Common myeloid progenitor, CD34-positive (primary cell): ENCODE results near the gene MET.
"Not testable (repeated sequence)": the region's sequence is repeated elsewhere in the genome, so short reads cannot be mapped to it uniquely, and the experiment has no call there.

Experiments
- CTCF ChIA-PET: fragments of 350-600 bp; sonication (Branson Sonifier 250); formaldehyde crosslinking; loops from one replicate; lab custom pipeline; 2021; ENCODE audit warnings: antibody characterized with exemption; lab: Charles Lee
- POLR2A ChIA-PET: fragments of 350-600 bp; sonication (Branson Sonifier 250); formaldehyde crosslinking; loops from one replicate; lab custom pipeline; 2021; ENCODE audit warnings: antibody characterized with exemption; lab: Charles Lee
- DNase-seq, 3 donors: peaks; one replicate each; pipeline versions ENCODE4 v3.0.0 to v3.0.0-alpha.2; 2013
- H3K27ac ChIP-seq, 2 experiments: 1 replicate in 1 of 2; 2 replicates in 1 of 2; pipeline ENCODE4 v1.7.0; 2013; ENCODE audit warnings: inconsistent platforms in 2 of 2, low read length in 2 of 2, mild to moderate bottlenecking in 2 of 2, low read depth in 1 of 2, moderate library complexity in 1 of 2; ENCODE audit not compliant: severe bottlenecking in 2 of 2, insufficient read depth in 1 of 2, poor library complexity in 1 of 2
- H3K27me3 ChIP-seq, 5 experiments: replicated peaks in 2 of 5; 1 replicate in 3 of 5; 2 replicates in 2 of 5; pipeline versions ENCODE4 v1.6.1 to v1.7.0; 2013; ENCODE audit warnings: low read length in 4 of 5, mild to moderate bottlenecking in 2 of 5, moderate library complexity in 2 of 5, inconsistent platforms in 1 of 5; ENCODE audit not compliant: insufficient read depth in 5 of 5, control insufficient read depth in 4 of 5
- H3K36me3 ChIP-seq, 4 experiments: 1 replicate in 2 of 4; 2 replicates in 2 of 4; pipeline versions ENCODE4 v1.6.1 to v1.7.0; 2013; ENCODE audit warnings: low read length in 3 of 4, control low read depth in 1 of 4, mild to moderate bottlenecking in 1 of 4; ENCODE audit not compliant: control insufficient read depth in 4 of 4, insufficient read depth in 4 of 4
- H3K4me1 ChIP-seq, 4 experiments: 1 replicate in 3 of 4; 2 replicates in 1 of 4; pipeline versions ENCODE4 v1.6.1 to v1.7.1; 2013; ENCODE audit warnings: low read length in 3 of 4, mild to moderate bottlenecking in 3 of 4, control low read depth in 1 of 4, inconsistent platforms in 1 of 4, moderate library complexity in 1 of 4; ENCODE audit not compliant: control insufficient read depth in 4 of 4, insufficient read depth in 4 of 4; ENCODE audit errors: control extremely low read depth in 1 of 4
- H3K4me3 ChIP-seq, 7 experiments: 1 replicate in 4 of 7; 2 replicates in 3 of 7; pipeline versions ENCODE4 v1.5.1 to v1.7.0; 2013; ENCODE audit warnings: mild to moderate bottlenecking in 7 of 7, low read length in 6 of 7, moderate library complexity in 6 of 7, inconsistent platforms in 2 of 7, low read depth in 2 of 7, control low read depth in 1 of 7; ENCODE audit not compliant: insufficient read depth in 4 of 7, control insufficient read depth in 1 of 7; ENCODE audit errors: extremely low read depth in 1 of 7
- H3K9me3 ChIP-seq, 5 experiments: 1 replicate in 4 of 5; 2 replicates in 1 of 5; pipeline versions ENCODE4 v1.6.1 to v1.7.1; 2013; ENCODE audit warnings: low read length in 4 of 5, mild to moderate bottlenecking in 2 of 5, inconsistent platforms in 1 of 5, low read depth in 1 of 5, moderate library complexity in 1 of 5; ENCODE audit not compliant: control insufficient read depth in 4 of 5, insufficient read depth in 2 of 5; ENCODE audit errors: control extremely low read depth in 1 of 5
- WGBS: methylation state at CpG from one replicate; pipeline ENCODE4 v1.1.5; 2013; ENCODE audit not compliant: insufficient coverage; 5-methylcytosine and 5-hydroxymethylcytosine counted together

MET gene

DNA sequence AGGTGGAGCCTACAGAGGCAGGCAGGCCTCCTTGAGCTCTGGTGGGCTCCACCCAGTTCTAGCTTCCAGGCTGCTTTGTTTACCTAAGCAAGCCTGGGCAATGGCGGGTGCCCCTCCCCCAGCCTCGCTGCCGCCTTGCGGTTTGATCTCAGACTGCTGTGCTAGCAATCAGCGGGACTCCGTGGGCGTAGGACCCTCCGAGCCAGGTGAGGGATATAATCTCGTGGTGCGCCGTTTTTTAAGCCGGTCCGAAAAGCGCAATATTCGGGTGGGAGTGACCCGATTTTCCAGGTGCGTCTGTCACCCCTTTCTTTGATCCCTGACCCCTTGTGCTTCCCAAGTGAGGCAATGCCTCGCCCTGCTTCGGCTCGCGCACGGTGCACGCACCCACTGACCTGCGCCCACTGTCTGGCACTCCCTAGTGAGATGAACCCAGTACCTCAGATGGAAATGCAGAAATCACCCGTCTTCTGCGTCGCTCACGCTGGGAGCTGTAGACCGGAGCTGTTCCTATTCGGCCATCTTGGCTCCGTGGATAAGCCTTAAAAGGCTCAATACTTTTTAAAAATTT, 52.0 kb downstream of the MET start:
- WGBS, result no CpG with 5 or more reads among the region's 31 CpGs
- H3K36me3 ChIP-seq, H3K4me1 ChIP-seq, CTCF ChIA-PET, H3K27ac ChIP-seq, H3K4me3 ChIP-seq, DNase-seq, H3K9me3 ChIP-seq, POLR2A ChIA-PET, H3K27me3 ChIP-seq: not testable (repeated sequence)

- no peaks in the 10 kb centered on the region for H3K4me1 ChIP-seq
- no peaks in the 10 kb centered on the region for H3K36me3 ChIP-seq
- DNase-seq, result no peak
- no peak overlapping the region for H3K27ac ChIP-seq
- H3K4me3 ChIP-seq, result no peak overlapping the region
- H3K9me3 ChIP-seq, result no peaks in the 10 kb centered on the region
- WGBS, result 96% methylated on average over 4 of the region's 5 CpGs
- ChIA-PET POLR2A (no interaction called here), CTCF (no interaction called here)
- H3K27me3 ChIP-seq, result peaks cover 0 to 4% (median 0%) of the 10 kb centered on the region in 5 experiments
Measured at GRCh38 chr7:116724560-116725231, 52.7 kb downstream of the MET start.

DNA sequence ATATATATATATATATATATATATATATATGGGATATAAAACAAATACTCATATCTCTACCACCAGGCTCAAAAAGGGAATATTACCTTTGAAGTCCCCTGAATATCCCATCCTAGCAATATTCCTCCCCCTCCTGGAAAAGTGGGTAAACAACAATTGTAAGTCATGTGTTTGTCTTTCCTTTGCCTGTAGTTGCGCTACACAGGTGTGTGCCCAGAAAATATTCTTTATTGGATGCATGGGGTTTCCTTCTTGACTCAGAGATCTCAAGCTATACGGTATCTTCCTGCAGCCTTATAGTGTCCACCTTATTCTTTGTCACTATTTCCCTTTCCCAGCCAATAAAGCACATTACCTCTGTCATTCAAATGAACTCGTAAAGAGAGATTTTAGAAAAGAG, 54.2 kb downstream of the MET start:
- ChIA-PET POLR2A (no interaction called here), CTCF (interaction anchor here (0.6 kb wide), 1 partner anchor 934 kb away, joined by 3 read pairs; no protein-coding TSS in a partner anchor)
- DNase-seq, result no peak
- Histone ChIP-seq H3K4me1 (no peaks in the 10 kb centered on the region), H3K27me3 (peaks cover 0 to 4% (median 0%) of the 10 kb centered on the region in 5 experiments), H3K4me3 (no peak overlapping the region), H3K9me3 (no peaks in the 10 kb centered on the region), H3K36me3 (no peaks in the 10 kb centered on the region), H3K27ac (no peak overlapping the region)
- WGBS, result 90% methylated on average over 2 of the region's 3 CpGs

DNA sequence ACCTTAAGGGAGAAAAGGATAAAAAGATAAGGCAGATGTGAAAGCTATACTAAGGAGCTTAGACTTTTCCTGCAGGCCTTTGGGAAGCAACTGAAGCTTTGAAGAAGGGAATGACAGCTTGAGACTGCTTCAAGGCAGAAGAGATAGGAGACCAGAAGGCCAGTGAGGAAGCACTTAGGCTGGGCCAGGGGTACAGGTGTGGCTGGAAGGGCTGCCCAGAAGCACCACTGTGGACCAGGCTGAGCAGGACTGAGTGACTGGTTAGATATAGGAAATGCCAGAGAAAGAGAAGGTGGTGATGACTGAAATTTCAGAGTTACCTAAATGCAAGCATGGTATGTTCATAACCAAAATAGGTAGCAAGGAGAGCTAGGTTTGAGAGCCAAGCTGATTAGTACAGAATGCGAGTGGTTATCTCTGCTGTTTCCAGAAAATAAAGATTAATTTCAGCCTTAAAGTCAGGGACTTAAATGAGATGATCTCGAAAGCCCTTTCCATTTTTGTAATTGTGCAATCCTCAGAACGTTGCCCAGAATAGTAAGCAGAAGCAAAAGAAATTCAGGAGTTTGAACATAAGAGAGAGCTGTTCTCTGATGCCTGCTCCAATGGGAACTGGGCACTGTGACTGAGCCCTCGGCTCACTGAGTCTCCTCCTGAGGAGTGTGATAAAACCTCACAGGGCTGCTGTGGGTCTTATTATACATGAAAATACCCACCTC, 54.9 kb downstream of the MET start:
- H3K27me3 ChIP-seq, result peaks cover 0 to 4% (median 0%) of the 10 kb centered on the region in 5 experiments
- no peak overlapping the region for H3K4me3 ChIP-seq
- H3K36me3 ChIP-seq, result no peaks in the 10 kb centered on the region
- ChIA-PET CTCF (interaction anchor here (0.6 to 1.2 kb wide), 2 partner anchors 9 to 933 kb away, joined by 3 read pairs; no protein-coding TSS in a partner anchor), POLR2A (no interaction called here)
- no peaks in the 10 kb centered on the region for H3K9me3 ChIP-seq
- H3K27ac ChIP-seq, result no peak overlapping the region
- H3K4me1 ChIP-seq, result no peaks in the 10 kb centered on the region
- DNase-seq, result no peak
- 90% methylated on average over 4 of the region's 4 CpGs for WGBS

GRCh38 chr7:116727432-116728009, 55.5 kb downstream of the MET start:
- Histone ChIP-seq H3K4me3 (no peak overlapping the region), H3K4me1 (no peaks in the 10 kb centered on the region), H3K9me3 (no peaks in the 10 kb centered on the region), H3K36me3 (no peaks in the 10 kb centered on the region), H3K27me3 (peaks cover 0 to 4% (median 0%) of the 10 kb centered on the region in 5 experiments), H3K27ac (no peak overlapping the region)
- 94% methylated on average over 2 of the region's 3 CpGs for WGBS
- ChIA-PET POLR2A (no interaction called here), CTCF (interaction anchor here (1.2 kb wide), 1 partner anchor 10 kb away, joined by 3 read pairs; no protein-coding TSS in a partner anchor)
- no peak for DNase-seq

- Histone ChIP-seq H3K4me1 (no peaks in the 10 kb centered on the region), H3K27ac (no peak overlapping the region), H3K9me3 (no peaks in the 10 kb centered on the region), H3K36me3 (no peaks in the 10 kb centered on the region), H3K27me3 (peaks cover 0 to 4% (median 0%) of the 10 kb centered on the region in 5 experiments), H3K4me3 (no peak overlapping the region)
- 100% methylated on average over 1 of the region's 1 CpG for WGBS
- no peak for DNase-seq
- ChIA-PET POLR2A (no interaction called here), CTCF (no interaction called here)
Measured at GRCh38 chr7:116728413-116728812, 56.4 kb downstream of the MET start.
